Heart left ventricle (tissue), 16 donors: ENCODE results near the gene C14orf93. TPM values are rescaled to one million over a fixed set of nuclear protein-coding genes. Genes with fewer than 3 reads are reported as not detected.

ENCODE experiments used
- ATAC-seq, 4 donors: fragments of 200-7000 bp; cut with Tn5 transposase; one replicate each; pipeline ENCODE4 v1.9.1; 2020 to 2022; ENCODE audit warnings: moderate library complexity in 4 of 4, mild to moderate bottlenecking in 3 of 4, moderate number of reproducible peaks in 1 of 4
- DNase-seq, 5 donors: peaks; one replicate each; pipeline ENCODE4 v3.0.0-alpha.2; 2020
- H3K27ac ChIP-seq, 12 donors: fragments of 200-600 bp; sonication (generic) in 4 of 12; one replicate each; pipeline versions ENCODE4 v1.5.0 to v1.8.0; 2016 to 2022; ENCODE audit warnings: mild to moderate bottlenecking in 2 of 12
- H3K27me3 ChIP-seq, 9 donors: fragments of 200-600 bp; sonication (generic) in 2 of 9; one replicate each; pipeline versions ENCODE4 v1.5.1 to v1.8.0; 2016 to 2022; ENCODE audit warnings: mild to moderate bottlenecking in 3 of 9
- H3K36me3 ChIP-seq, 9 donors: fragments of 200-600 bp; sonication (generic) in 2 of 9; one replicate each; pipeline versions ENCODE4 v1.5.0 to v1.8.0; 2018 to 2022; ENCODE audit warnings: mild to moderate bottlenecking in 2 of 9
- H3K4me1 ChIP-seq, 12 donors: fragments of 200-600 bp; sonication (generic) in 4 of 12; one replicate each; pipeline versions ENCODE4 v1.5.0 to v1.8.0; 2016 to 2022; ENCODE audit warnings: mild to moderate bottlenecking in 3 of 12
- H3K4me3 ChIP-seq, 12 donors: fragments of 200-600 bp; sonication (generic) in 4 of 12; one replicate each; pipeline versions ENCODE4 v1.5.0 to v1.8.0; 2017 to 2022; ENCODE audit warnings: mild to moderate bottlenecking in 9 of 12, moderate library complexity in 4 of 12
- H3K9me3 ChIP-seq, 12 donors: fragments of 200-600 bp; sonication (generic) in 4 of 12; one replicate each; pipeline versions ENCODE4 v1.5.0 to v1.8.0; 2016 to 2022; ENCODE audit warnings: mild to moderate bottlenecking in 1 of 12
- POLR2A ChIP-seq, 2 donors: fragments of 450-650 bp; IDR thresholded peaks; one replicate each; pipeline ENCODE4 v1.6.1; 2017; ENCODE audit warnings: antibody characterized with exemption in 2 of 2, mild to moderate bottlenecking in 2 of 2, moderate library complexity in 2 of 2
- WGBS, 4 donors: extraction: QIAGEN DNeasy Blood & Tissue Kit in 2 of 4; methylation state at CpG; one replicate each; pipeline versions ENCODE4 v1.1.5 to v1.1.7; 2013 to 2018; 5-methylcytosine and 5-hydroxymethylcytosine counted together
- intact Hi-C, 10 donors: fragments of 100-400 bp; cut with DNase I; formaldehyde crosslinking; loops; one replicate each; pipeline versions ENCODE4 v1.11.1 to v1.14.2; 2022
- polyA plus RNA-seq, 2 donors: library from polyadenylated mRNA; stranded (reverse); fragments of 200-250 nt; gene quantifications; one replicate each; pipeline ENCODE4 v1.2.3, GENCODE V29; 2013
- total RNA-seq, 9 donors: library from RNA; depleted of rRNA in 2 of 9; stranded (reverse); fragments of >200 nt in 2 of 9; fragmentation: NEBNext Ultra II Directional in 3 of 9; extraction: Animal tissue kit (Norgen Biotek cat#: 25700) in 3 of 9; gene quantifications; one replicate each; pipeline versions ENCODE4 v1.1.0 to v1.2.4, GENCODE V29; 2016 to 2023
- TF ChIP-seq, protein P1 (sequence below), 12 donors: fragments of 200-600 bp; sonication (generic) in 4 of 12; IDR thresholded peaks; one replicate each; pipeline versions ENCODE4 v1.5.0 to v1.8.0; 2018 to 2022; ENCODE audit warnings: antibody characterized with exemption in 12 of 12, mild to moderate bottlenecking in 5 of 12
- donor health status: ischemic (EF 13 %, LVEDD 7.1; RV severe dilation, severe dysfunction).
- donor health status: healthy with polysubstance abuse.
- donor health status: DM: no; HTN: yes; CAD: no.
- donor health status: DM: no; HTN: no; CAD: no.
- donor health status: ischemic (EF 25% LVEDD 6.9; RV normal size, moderate dysfunction).
- donor health status: ischemic (EF 25% LVEDD 5.7; RV mildly dilated, moderate dysfunction).
- donor health status: healthy.
- donor health status: DM: yes; HTN: yes; CAD: no.
- donor health status: ischemic (EF 35%, LVEDD 5.7; RV mildly dilated, moderate dysfunction).
- donor health status: nonischemic (EF 11% LVEDD 7.7; RV severe dilation, severe dysfunction).
- donor health status: DM: yes; HTN: yes; CAD: no.
- donor health status: PGD.
- donor health status: ischemic (EF 29% LVEDD 5.4; RV normal size, mild dysfunction).
- donor health status: nonischemic (EF 23%, LVEDD 6.1; RV moderate dilation, normal function).

Gene C14orf93
- total and polyA plus RNA-seq, 11 donors = 3.4 to 7.6 (median 5.4) TPM

DNA sequence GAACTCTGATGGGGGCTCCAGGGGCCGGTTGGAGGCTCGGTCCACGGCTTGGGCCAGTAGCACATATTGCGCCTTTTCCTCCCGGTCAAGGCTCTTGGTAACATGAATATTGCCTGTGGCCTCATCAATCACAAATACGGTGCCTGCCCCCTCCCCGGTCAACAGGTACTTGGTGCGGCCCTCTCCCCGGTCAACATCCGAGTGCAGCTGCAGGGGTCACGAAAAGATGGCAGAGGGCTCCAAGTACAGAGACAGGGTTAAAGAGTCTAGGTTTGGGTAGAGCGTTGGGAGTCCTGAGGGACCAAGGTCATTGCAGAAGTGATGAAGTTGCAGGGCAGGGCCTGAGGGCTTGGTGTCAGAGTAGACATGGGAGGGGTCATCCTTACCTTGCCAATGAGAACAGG lies 45.2 kb upstream of the C14orf93 start:
- Histone ChIP-seq H3K27ac (no peak overlapping the region), H3K4me1 (peaks cover 0 to 28% (median 16%) of the 10 kb centered on the region in 12 donors), H3K9me3 (no peaks in the 10 kb centered on the region), H3K27me3 (no peaks in the 10 kb centered on the region), H3K4me3 (no peak overlapping the region), H3K36me3 (peaks cover 0 to 21% (median 18%) of the 10 kb centered on the region in 9 donors)
- no peak for DNase-seq
- TF ChIP-seq, protein P1, sequence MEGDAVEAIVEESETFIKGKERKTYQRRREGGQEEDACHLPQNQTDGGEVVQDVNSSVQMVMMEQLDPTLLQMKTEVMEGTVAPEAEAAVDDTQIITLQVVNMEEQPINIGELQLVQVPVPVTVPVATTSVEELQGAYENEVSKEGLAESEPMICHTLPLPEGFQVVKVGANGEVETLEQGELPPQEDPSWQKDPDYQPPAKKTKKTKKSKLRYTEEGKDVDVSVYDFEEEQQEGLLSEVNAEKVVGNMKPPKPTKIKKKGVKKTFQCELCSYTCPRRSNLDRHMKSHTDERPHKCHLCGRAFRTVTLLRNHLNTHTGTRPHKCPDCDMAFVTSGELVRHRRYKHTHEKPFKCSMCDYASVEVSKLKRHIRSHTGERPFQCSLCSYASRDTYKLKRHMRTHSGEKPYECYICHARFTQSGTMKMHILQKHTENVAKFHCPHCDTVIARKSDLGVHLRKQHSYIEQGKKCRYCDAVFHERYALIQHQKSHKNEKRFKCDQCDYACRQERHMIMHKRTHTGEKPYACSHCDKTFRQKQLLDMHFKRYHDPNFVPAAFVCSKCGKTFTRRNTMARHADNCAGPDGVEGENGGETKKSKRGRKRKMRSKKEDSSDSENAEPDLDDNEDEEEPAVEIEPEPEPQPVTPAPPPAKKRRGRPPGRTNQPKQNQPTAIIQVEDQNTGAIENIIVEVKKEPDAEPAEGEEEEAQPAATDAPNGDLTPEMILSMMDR (IDR thresholded peaks at IDR 0.05) = no peak
- TF ChIP-seq POLR2A (IDR thresholded peaks at IDR 0.05) = no peak
- intact Hi-C loops = loop anchor here in 1 of 10 donors (10.0 kb wide), 1 partner anchor 500 kb away; no protein-coding TSS in a partner anchor
- WGBS, 4 donors = 96 to 99% (median 96%) methylated on average over 12 of the region's 12 CpGs
- no peak for ATAC-seq

DNA sequence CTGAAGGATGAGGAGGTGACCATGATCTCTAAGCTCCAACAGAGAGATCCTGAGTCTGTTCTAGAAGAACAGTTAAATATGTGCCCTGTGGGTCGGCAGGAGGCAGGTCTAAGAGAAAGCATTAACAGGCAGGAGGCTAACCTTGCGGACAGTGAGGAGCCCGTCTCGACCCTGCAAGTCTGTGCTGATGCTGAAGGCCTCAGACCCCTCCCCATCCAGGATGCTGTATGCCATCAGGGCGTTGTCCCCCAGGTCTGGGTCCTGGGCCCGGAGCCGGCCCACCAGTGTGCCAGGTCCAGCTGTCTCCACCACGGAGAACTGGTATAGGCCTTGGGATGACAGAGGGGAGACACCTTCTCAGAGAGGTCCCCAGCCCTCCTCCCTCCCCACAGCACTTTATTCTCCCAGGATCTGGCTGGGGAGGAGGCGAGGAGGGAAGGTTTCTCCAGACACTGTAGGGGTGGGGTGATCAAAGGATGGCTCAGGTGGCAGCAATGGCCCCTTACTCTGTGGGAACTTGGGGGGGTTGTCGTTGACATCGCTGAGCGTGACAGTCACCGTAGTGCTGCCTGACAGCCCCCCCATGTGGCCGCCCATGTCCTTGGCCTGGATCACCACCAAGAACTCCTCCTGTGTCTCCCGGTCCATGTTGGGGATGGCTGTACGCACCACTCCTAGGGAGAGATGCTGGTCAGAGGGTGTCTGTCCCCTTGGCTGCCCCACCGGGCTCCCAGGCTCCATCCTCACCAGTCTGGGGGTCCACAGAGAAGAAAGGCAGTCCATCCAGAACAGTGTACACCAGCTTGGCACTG lies 44.3 kb upstream of the C14orf93 start:
- TF ChIP-seq POLR2A (IDR thresholded peaks at IDR 0.05) = no peak
- TF ChIP-seq, protein P1 (IDR thresholded peaks at IDR 0.05) = peak in 8 of 12 donors; percentile 7 to 45 (median 27)
- H3K36me3 ChIP-seq = peaks cover 0 to 11% (median 9%) of the 10 kb centered on the region in 9 donors
- intact Hi-C loops = loop anchor here in 2 of 10 donors (2.0 to 10.0 kb wide), 2 partner anchors 61 to 499 kb away; no protein-coding TSS in a partner anchor
- H3K4me3 ChIP-seq = no peak overlapping the region
- DNase-seq (no peak), ATAC-seq (no peak)
- no peak overlapping the region for H3K27ac ChIP-seq
- no peaks in the 10 kb centered on the region for H3K27me3 ChIP-seq
- H3K9me3 ChIP-seq = no peaks in the 10 kb centered on the region
- WGBS, 4 donors = 70 to 87% (median 74%) methylated on average over 5 to 17 of the region's 17 CpGs
- peaks cover 0 to 28% (median 16%) of the 10 kb centered on the region in 12 donors for H3K4me1 ChIP-seq

DNA sequence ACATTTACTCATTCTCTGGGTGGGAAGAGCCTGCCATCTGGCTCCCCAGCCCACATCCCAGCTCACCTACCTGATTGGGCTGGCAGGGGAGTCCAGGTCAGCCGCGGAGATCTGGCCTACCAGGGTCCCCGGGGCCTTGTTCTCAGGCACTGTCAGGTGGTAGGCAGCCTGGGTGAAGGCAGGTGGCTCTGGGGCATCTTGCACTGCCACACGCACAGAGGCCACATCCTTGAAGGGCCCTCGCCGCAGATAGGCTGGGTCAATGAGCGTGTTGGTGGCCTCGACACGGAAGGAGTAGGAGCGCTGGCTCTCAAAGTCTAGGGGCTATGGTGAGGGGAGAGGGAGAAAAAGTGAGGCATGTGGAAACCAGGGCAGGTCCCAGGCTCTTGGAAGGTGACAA lies 43.5 kb upstream of the C14orf93 start:
- no peak for ATAC-seq
- H3K27me3 ChIP-seq = no peaks in the 10 kb centered on the region
- H3K4me3 ChIP-seq = no peak overlapping the region
- TF ChIP-seq POLR2A (IDR thresholded peaks at IDR 0.05) = no peak
- TF ChIP-seq, protein P1 (IDR thresholded peaks at IDR 0.05) = no peak
- WGBS, 4 donors = 90 to 98% (median 95%) methylated on average over 9 to 10 of the region's 10 CpGs
- intact Hi-C loops = loop anchor here in 2 of 10 donors (2.0 to 10.0 kb wide), 2 partner anchors 61 to 499 kb away; no protein-coding TSS in a partner anchor
- peaks cover 0 to 3% (median 1%) of the 10 kb centered on the region in 9 donors for H3K36me3 ChIP-seq
- H3K27ac ChIP-seq = no peak overlapping the region
- peaks cover 0 to 28% (median 16%) of the 10 kb centered on the region in 12 donors for H3K4me1 ChIP-seq
- DNase-seq = no peak
- H3K9me3 ChIP-seq = no peaks in the 10 kb centered on the region

DNA sequence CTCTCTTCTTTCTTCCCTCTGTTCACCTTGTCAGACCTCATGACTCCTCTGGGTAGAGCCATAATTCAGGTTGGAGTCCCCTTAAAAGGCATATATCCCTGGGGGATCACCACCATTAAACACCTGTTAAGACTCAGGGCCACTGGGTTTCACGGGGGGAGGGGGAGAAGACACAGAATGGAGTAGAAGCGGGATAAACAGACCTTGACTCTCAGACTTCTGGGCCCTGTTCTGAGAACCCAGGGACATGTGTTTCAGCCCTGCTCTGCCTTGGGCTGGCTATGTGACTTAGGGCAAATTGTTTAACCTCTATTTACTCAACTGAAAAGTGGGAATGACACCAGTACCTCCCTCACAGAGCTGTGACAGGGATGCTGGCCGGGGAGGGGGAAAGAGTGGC lies 42.7 kb upstream of the C14orf93 start:
- ATAC-seq (no peak), DNase-seq (no peak)
- Histone ChIP-seq H3K27ac (no peak overlapping the region), H3K27me3 (no peaks in the 10 kb centered on the region), H3K36me3 (no peaks in the 10 kb centered on the region), H3K9me3 (no peaks in the 10 kb centered on the region), H3K4me1 (peaks cover 0 to 22% (median 13%) of the 10 kb centered on the region in 12 donors), H3K4me3 (no peak overlapping the region)
- intact Hi-C loops = loop anchor here in 2 of 10 donors (2.0 to 10.0 kb wide), 2 partner anchors 60 to 498 kb away; no protein-coding TSS in a partner anchor
- WGBS, 4 donors = 76 to 91% (median 83%) methylated on average over 3 of the region's 3 CpGs
- no peak for TF ChIP-seq POLR2A (IDR thresholded peaks at IDR 0.05)
- TF ChIP-seq, protein P1 (IDR thresholded peaks at IDR 0.05) = no peak
